HCT116 (cell line): ENCODE results near the gene ATOX1. TPM values are rescaled to one million over a fixed set of nuclear protein-coding genes. Genes with fewer than 3 reads are reported as not detected.

ENCODE experiments used
- ATAC-seq: fragments of 200-7000 bp; cut with Tn5 transposase; 2 replicates; pipeline ENCODE4 v1.9.1; 2020; ENCODE audit warnings: mild to moderate bottlenecking, moderate library complexity
- BruUV-seq: library from RNA; stranded (reverse); fragments of 400-500 nt; replicated peaks from 2 replicates; lab custom pipeline; 2021; lab: Mats Ljungman, UMichigan
- CTCF ChIA-PET: fragments of 300-600 bp; sonication (Branson Sonifier 250); formaldehyde crosslinking; loops from one replicate; lab custom pipeline; 2021; ENCODE audit warnings: antibody characterized with exemption; lab: Charles Lee
- POLR2A ChIA-PET: fragments of 300-600, 350-600 bp; sonication (Branson Sonifier 250); formaldehyde crosslinking; loops from one replicate; lab custom pipeline; 2021; ENCODE audit warnings: antibody characterized with exemption; lab: Charles Lee
- RAD21 ChIA-PET, 2 experiments: fragments of 300-600 bp; sonication (Branson Sonifier 250); formaldehyde crosslinking; loops; one replicate each; lab custom pipeline; 2023; ENCODE audit warnings: low total read pairs in 2 of 2; ENCODE audit not compliant: uncharacterized antibody in 2 of 2, unreplicated experiment in 2 of 2, low non-redundant PET in 1 of 2; lab: Charles Lee
- DNase-seq: peaks from one replicate; pipeline ENCODE4 v3.0.0-alpha.2; 2010; ENCODE audit warnings: low read depth, low spot score
- H2AFZ ChIP-seq: fragments of 200-600 bp; shearing (Covaris generic), sonication (generic); 2 replicates; pipeline ENCODE4 v1.6.1; 2017; ENCODE audit warnings: low read depth, mixed run types, mixed read lengths, antibody characterized with exemption, low read length; ENCODE audit not compliant: poor library complexity, severe bottlenecking
- H3K27ac ChIP-seq: 2 replicates; pipeline ENCODE4 v1.5.1; 2012; ENCODE audit warnings: low read depth, low read length
- H3K27me3 ChIP-seq: fragments of 200-600 bp; sonication (generic); 2 replicates; pipeline ENCODE4 v1.6.1; 2016; ENCODE audit warnings: mixed run types, low read length, mixed read lengths; ENCODE audit not compliant: insufficient read depth
- H3K36me3 ChIP-seq, 2 experiments: fragments of 200-500 bp in 1 of 2; fragments of 200-600 bp in 1 of 2; sonication (Bioruptor generic) in 1 of 2; sonication (generic) in 1 of 2; 2 replicates each; pipeline versions ENCODE4 v1.5.1 to v1.6.1; 2014 to 2016; ENCODE audit warnings: low read length in 2 of 2, inconsistent platforms in 1 of 2, mixed read lengths in 1 of 2, mixed run types in 1 of 2; ENCODE audit not compliant: insufficient read depth in 2 of 2, control insufficient read depth in 1 of 2
- H3K4me1 ChIP-seq, 2 experiments: fragments of 200-600 bp in 1 of 2; sonication (generic) in 1 of 2; 2 replicates each; pipeline versions ENCODE4 v1.5.1 to v1.6.1; 2012 to 2017; ENCODE audit warnings: low read length in 2 of 2, inconsistent platforms in 1 of 2, mild to moderate bottlenecking in 1 of 2, mixed read lengths in 1 of 2, mixed run types in 1 of 2, moderate library complexity in 1 of 2; ENCODE audit not compliant: insufficient read depth in 2 of 2, control insufficient read depth in 1 of 2
- H3K4me2 ChIP-seq: fragments of 200-600 bp; sonication (generic); 2 replicates; pipeline ENCODE4 v1.6.1; 2017; ENCODE audit warnings: mixed run types, low read length, mixed read lengths
- H3K4me3 ChIP-seq, 2 experiments: fragments of 200-600 bp in 1 of 2; sonication (generic) in 1 of 2; replicated peaks in 1 of 2; 2 replicates each; pipeline ENCODE4 v1.5.1; 2011 to 2016; ENCODE audit warnings: low read length in 2 of 2, control low read depth in 1 of 2, low read depth in 1 of 2, mild to moderate bottlenecking in 1 of 2, mixed read lengths in 1 of 2, mixed run types in 1 of 2
- H3K79me2 ChIP-seq: fragments of 200-600 bp; sonication (generic); 2 replicates; pipeline ENCODE4 v1.6.1; 2017; ENCODE audit warnings: mild to moderate bottlenecking, mixed run types, low read length, moderate library complexity, mixed read lengths; ENCODE audit not compliant: insufficient read depth
- H3K9ac ChIP-seq: fragments of 200-600 bp; sonication (generic); 2 replicates; pipeline ENCODE4 v1.6.1; 2016; ENCODE audit warnings: low read length, mixed read lengths
- H3K9me2 ChIP-seq: fragments of 200-600 bp; sonication (generic), shearing (Covaris generic); 2 replicates; pipeline ENCODE4 v1.6.1; 2017; ENCODE audit warnings: mixed run types, mild to moderate bottlenecking, moderate library complexity; ENCODE audit not compliant: insufficient read depth
- H3K9me3 ChIP-seq, 2 experiments: fragments of 200-500 bp in 1 of 2; fragments of 200-600 bp in 1 of 2; sonication (Bioruptor generic) in 1 of 2; sonication (generic) in 1 of 2; 2 replicates each; pipeline ENCODE4 v1.6.1; 2014 to 2017; ENCODE audit warnings: low read length in 2 of 2, mixed read lengths in 2 of 2, inconsistent platforms in 1 of 2, low read depth in 1 of 2, mild to moderate bottlenecking in 1 of 2, mixed run types in 1 of 2, moderate library complexity in 1 of 2; ENCODE audit not compliant: control insufficient read depth in 1 of 2, insufficient read depth in 1 of 2
- H4K20me1 ChIP-seq: fragments of 200-600 bp; sonication (generic), shearing (Covaris generic); 2 replicates; pipeline ENCODE4 v1.6.1; 2017; ENCODE audit warnings: mixed run types, mild to moderate bottlenecking, moderate library complexity; ENCODE audit not compliant: insufficient read depth
- CEBPB ChIP-seq: IDR thresholded peaks from 2 replicates; pipeline ENCODE4 v1.6.1; 2012; ENCODE audit warnings: low read depth
- CTCF ChIP-seq, 3 experiments: fragments of 200-600 bp in 1 of 3; sonication (generic) in 1 of 3; IDR thresholded peaks in 2 of 3; conservative IDR thresholded peaks in 1 of 3; 2 replicates each; pipeline ENCODE4 v1.5.1; 2012 to 2017; ENCODE audit warnings: low read depth in 2 of 3, low read length in 2 of 3, antibody characterized with exemption in 1 of 3, borderline replicate concordance in 1 of 3, control low read depth in 1 of 3, mild to moderate bottlenecking in 1 of 3, mixed read lengths in 1 of 3, mixed run types in 1 of 3, moderate library complexity in 1 of 3; ENCODE audit not compliant: insufficient read depth in 1 of 3
- EZH2 ChIP-seq: fragments of 200-600 bp; sonication (generic); IDR thresholded peaks from 2 replicates; pipeline ENCODE4 v1.6.1; 2017; ENCODE audit warnings: antibody characterized with exemption, mixed run types
- POLR2AphosphoS5 ChIP-seq: IDR thresholded peaks from 2 replicates; pipeline ENCODE4 v1.6.1; 2011; ENCODE audit warnings: mild to moderate bottlenecking, low read depth, low read length, moderate library complexity
- RAD21 ChIP-seq: IDR thresholded peaks from 2 replicates; pipeline ENCODE4 v1.6.1; 2012; ENCODE audit warnings: low read depth, mild to moderate bottlenecking
- REST ChIP-seq: IDR thresholded peaks from 2 replicates; pipeline ENCODE4 v1.6.1; 2012; ENCODE audit warnings: low read depth
- TCF7L2 ChIP-seq: IDR thresholded peaks from 2 replicates; pipeline ENCODE4 v1.7.0; 2011; ENCODE audit warnings: borderline replicate concordance, inconsistent platforms; ENCODE audit not compliant: insufficient read depth, insufficient read length; ENCODE audit errors: extremely low read depth
- YY1 ChIP-seq: IDR thresholded peaks from 2 replicates; pipeline ENCODE4 v1.6.1; 2011; ENCODE audit warnings: low read length, low read depth, moderate library complexity, mild to moderate bottlenecking; ENCODE audit not compliant: insufficient replicate concordance; ENCODE audit errors: extremely low read depth
- ZBTB33 ChIP-seq: IDR thresholded peaks from 2 replicates; pipeline ENCODE4 v1.6.1; 2011; ENCODE audit warnings: mild to moderate bottlenecking, low read length, moderate library complexity; ENCODE audit not compliant: insufficient replicate concordance; ENCODE audit errors: extremely low read depth
- ZFX ChIP-seq: fragments of 450-650 bp; IDR thresholded peaks from 2 replicates; pipeline ENCODE4 v1.6.1; 2017
- intact Hi-C: fragments of 100-400 bp; cut with micrococcal nuclease; formaldehyde crosslinking; loops from 2 replicates; pipeline ENCODE4 v1.10.0; 2022
- total RNA-seq: library from RNA; stranded (reverse); gene quantifications from one replicate; pipeline ENCODE4 v1.2.1, GENCODE V29; 2021; ENCODE audit not compliant: unreplicated experiment

Gene ATOX1
- total RNA-seq, 1 experiment from 2014 or later: 66.2 TPM

GRCh38 chr5:151787817-151788216, 29.4 kb upstream of the ATOX1 start (continued):
- no peak for TF ChIP-seq POLR2AphosphoS5
- no peak for TF ChIP-seq TCF7L2
- TF ChIP-seq CEBPB: no peak

- Histone ChIP-seq H3K4me3 (no peak overlapping the region), H3K36me3 (peaks cover 26 to 29% of the 10 kb centered on the region in 2 experiments), H3K9ac (no peak overlapping the region), H3K9me2 (no peaks in the 10 kb centered on the region), H3K4me1 (peaks cover under 1 to 2% of the 10 kb centered on the region in 2 experiments; a peak in 2 of 4 replicates), H3K27me3 (no peaks in the 10 kb centered on the region), H3K79me2 (peaks cover 100% of the 10 kb centered on the region), H3K27ac (no peak overlapping the region), H2AFZ (no peak overlapping the region), H3K4me2 (no peak overlapping the region), H4K20me1 (peaks cover 68% of the 10 kb centered on the region; the same call in 1 of the 2 replicates), H3K9me3 (no peaks in the 10 kb centered on the region)
- TF ChIP-seq REST: no peak
- TF ChIP-seq RAD21: no peak
- no peak for TF ChIP-seq EZH2
- no peak; a peak in 1 of 6 replicates for TF ChIP-seq CTCF (IDR thresholded peaks at IDR 0.05 in 2 of 3, conservative IDR thresholded peaks at IDR 0.05 in 1 of 3; ENCODE audit: borderline replicate concordance in 1 of 3, insufficient read depth in 1 of 3, low read depth in 2 of 3, low read length in 2 of 3)
- no peak for TF ChIP-seq ZFX
- TF ChIP-seq YY1: no peak
- TF ChIP-seq ZBTB33: no peak
- DNase-seq: no peak
- ATAC-seq: peak; percentile 65; the same call in 1 of the 2 replicates
- BruUV-seq: no TSS peak
- POLR2A ChIA-PET: interaction anchor here (2.8 kb wide), 1 partner anchor 15 kb away, joined by 10 read pairs; the partner anchor contains the start of gene G3BP1
- intact Hi-C loops: no loop called here
- RAD21 ChIA-PET: no interaction called here
- CTCF ChIA-PET: no interaction called here
Measured at GRCh38 chr5:151786468-151786867, 28.0 kb upstream of the ATOX1 start.
